ENCODE measurements around the gene NKTR. TPM values are rescaled to one million over a fixed set of nuclear protein-coding genes. Genes with fewer than 3 reads are reported as not detected.

NKTR gene
- total RNA-seq, 1 experiment from 2014 or later, result 79.8 TPM

- Histone ChIP-seq H4K20me1 (ENCODE audit: control insufficient read depth, insufficient read depth, insufficient read length) (no peaks in the 10 kb centered on the region), H3T11ph (ENCODE audit: low read length) (no peak overlapping the region), H3K79me2 (ENCODE audit: insufficient read depth, low read length) (no peaks in the 10 kb centered on the region; the same call in 1 of the 2 replicates), H2BK5ac (ENCODE audit: insufficient read length, low read length) (no peak overlapping the region), H2AK5ac (ENCODE audit: insufficient read length, low read length) (no peak overlapping the region), H3K18ac (ENCODE audit: insufficient read length, low read depth, low read length) (no peak overlapping the region), H2BK20ac (ENCODE audit: low read depth, low read length, poor library complexity, severe bottlenecking) (no peak overlapping the region), H3K4me1 (ENCODE audit: insufficient read depth, low read length) (no peaks in the 10 kb centered on the region), H3K4me2 (ENCODE audit: insufficient read depth, insufficient read length, low read length) (no peak overlapping the region), H2AFZ (ENCODE audit: low read length) (no peak overlapping the region), H2BK15ac (ENCODE audit: low read depth, low read length) (no peak overlapping the region), H3K79me1 (ENCODE audit: insufficient read depth, low read depth, low read length, poor library complexity, severe bottlenecking) (no peaks in the 10 kb centered on the region), H3K56ac (ENCODE audit: insufficient read length, low read depth, low read length) (no peak overlapping the region), H3K23ac (ENCODE audit: insufficient read length, low read depth, low read length) (no peak overlapping the region), H3K27me3 (ENCODE audit: insufficient read depth, low read length) (no peaks in the 10 kb centered on the region), H4K5ac (ENCODE audit: insufficient read length, low read depth, low read length) (no peak overlapping the region), H3K14ac (ENCODE audit: insufficient read depth, low read length) (no peak overlapping the region), H2BK12ac (ENCODE audit: insufficient read length, low read depth, low read length) (no peak overlapping the region), H4K8ac (replicated peaks; ENCODE audit: insufficient read length, low read depth, low read length) (no peak overlapping the region), H3K4ac (ENCODE audit: low read depth, low read length) (no peak overlapping the region), H4K91ac (ENCODE audit: insufficient read length, low read depth, low read length) (no peak overlapping the region), H3K9me3 (ENCODE audit: control insufficient read depth, low read depth, low read length) (no peaks in the 10 kb centered on the region), H3K9ac (ENCODE audit: extremely low read depth, insufficient read length, low read length) (no peak overlapping the region), H3K23me2 (ENCODE audit: insufficient read length, low read depth, low read length, poor library complexity, severe bottlenecking) (peaks cover 6% of the 10 kb centered on the region), H3K27ac (ENCODE audit: insufficient read length, low read depth, low read length) (no peak overlapping the region), H2BK120ac (ENCODE audit: low read depth, low read length, poor library complexity, severe bottlenecking) (no peak overlapping the region)
- Mint-ChIP-seq H3K27me3 (ENCODE audit: low read depth) (peaks cover 1% of the 10 kb centered on the region), H3K4me3 (no peak overlapping the region), H3K27ac (no peak overlapping the region), H3K4me1 (peaks cover 36 to 37% of the 10 kb centered on the region in 2 experiments), H3K9me3 (no peaks in the 10 kb centered on the region), H3K36me3 (ENCODE audit: insufficient read depth in 1 of 3, low read depth in 3 of 3) (peaks cover 20 to 29% (median 26%) of the 10 kb centered on the region in 3 experiments)
- TF ChIP-seq CTCF (conservative IDR thresholded peaks at IDR 0.05), result no peak
- WGBS (ENCODE audit: extremely low coverage, insufficient read length, low lambda C conversion rate), result no CpG with 5 or more reads among the region's 5 CpGs
- no peak for DNase-seq
Measured at GRCh38 chr3:42588625-42589024, 11.9 kb upstream of the NKTR start.

All from H9 (cell line).